Activated naive CD4-positive, alpha-beta T cell treated with anti-CD3 and anti-CD28 coated beads, Interleukin-2, amount 50 U/mL, for 24 hours (primary cell): ENCODE results near the gene EPGN.

Experiments used
- H3K27ac Mint-ChIP-seq: one replicate; pipeline ENCODE4 v1.8.0; 2021; ENCODE audit warnings: mild to moderate bottlenecking, mixed read lengths
- H3K27me3 Mint-ChIP-seq: one replicate; pipeline ENCODE4 v1.8.0; 2021; ENCODE audit warnings: mixed read lengths
- H3K36me3 Mint-ChIP-seq: one replicate; pipeline ENCODE4 v1.8.0; 2021; ENCODE audit warnings: mixed read lengths
- H3K4me1 Mint-ChIP-seq: one replicate; pipeline ENCODE4 v1.8.0; 2021; ENCODE audit warnings: mixed read lengths
- H3K4me3 Mint-ChIP-seq: one replicate; pipeline ENCODE4 v1.8.0; 2021; ENCODE audit warnings: mild to moderate bottlenecking, mixed read lengths
- H3K9me3 Mint-ChIP-seq: one replicate; pipeline ENCODE4 v1.8.0; 2021; ENCODE audit warnings: mixed read lengths

EPGN gene

GRCh38 chr4:74308215-74308614 lies at the start of gene EPGN:
TSS of gene EPGN (plus strand) at chr4:74308470. CDS start at chr4:74308534, 64 bp downstream.
- H3K27ac Mint-ChIP-seq = no peak within 1 kb of the TSS
- peaks cover 15% of the 10 kb centered on the region for H3K4me1 Mint-ChIP-seq
- H3K36me3 Mint-ChIP-seq = no peaks in the 10 kb centered on the region
- H3K9me3 Mint-ChIP-seq = no peaks in the 10 kb centered on the region
- H3K27me3 Mint-ChIP-seq = no peaks in the 10 kb centered on the region
- H3K4me3 Mint-ChIP-seq = peak within 1 kb of the TSS; percentile 12

GRCh38 chr4:74258963-74259362 lies 49.3 kb upstream of the EPGN start:
- H3K27me3 Mint-ChIP-seq = no peaks in the 10 kb centered on the region
- no peaks in the 10 kb centered on the region for H3K36me3 Mint-ChIP-seq
- no peaks in the 10 kb centered on the region for H3K9me3 Mint-ChIP-seq
- no peak overlapping the region for H3K4me3 Mint-ChIP-seq
- H3K27ac Mint-ChIP-seq = no peak overlapping the region
- H3K4me1 Mint-ChIP-seq = no peaks in the 10 kb centered on the region

- Mint-ChIP-seq H3K4me1 (no peaks in the 10 kb centered on the region), H3K4me3 (no peak overlapping the region), H3K9me3 (no peaks in the 10 kb centered on the region), H3K27me3 (no peaks in the 10 kb centered on the region), H3K36me3 (no peaks in the 10 kb centered on the region), H3K27ac (no peak overlapping the region)
These were observed 48.2 kb upstream of the EPGN start for GRCh38 chr4:74260036-74260435.

- no peak overlapping the region for H3K27ac Mint-ChIP-seq
- H3K4me1 Mint-ChIP-seq = no peaks in the 10 kb centered on the region
- H3K27me3 Mint-ChIP-seq = no peaks in the 10 kb centered on the region
- H3K9me3 Mint-ChIP-seq = no peaks in the 10 kb centered on the region
- H3K4me3 Mint-ChIP-seq = no peak overlapping the region
- H3K36me3 Mint-ChIP-seq = no peaks in the 10 kb centered on the region
These were observed 45.7 kb upstream of the EPGN start for GRCh38 chr4:74262522-74262921.

- no peak overlapping the region for H3K27ac Mint-ChIP-seq
- no peaks in the 10 kb centered on the region for H3K27me3 Mint-ChIP-seq
- H3K4me1 Mint-ChIP-seq = peaks cover 4% of the 10 kb centered on the region
- no peaks in the 10 kb centered on the region for H3K36me3 Mint-ChIP-seq
- no peaks in the 10 kb centered on the region for H3K9me3 Mint-ChIP-seq
- H3K4me3 Mint-ChIP-seq = no peak overlapping the region
These were observed 44.7 kb upstream of the EPGN start for GRCh38 chr4:74263551-74263950.

GRCh38 chr4:74266081-74266480 lies 42.2 kb upstream of the EPGN start:
- H3K27ac Mint-ChIP-seq = no peak overlapping the region
- peaks cover 4% of the 10 kb centered on the region for H3K4me1 Mint-ChIP-seq
- no peaks in the 10 kb centered on the region for H3K9me3 Mint-ChIP-seq
- no peaks in the 10 kb centered on the region for H3K27me3 Mint-ChIP-seq
- H3K4me3 Mint-ChIP-seq = no peak overlapping the region
- H3K36me3 Mint-ChIP-seq = peaks cover 2% of the 10 kb centered on the region

GRCh38 chr4:74267998-74268606 lies 40.2 kb upstream of the EPGN start:
- peaks cover 4% of the 10 kb centered on the region for H3K4me1 Mint-ChIP-seq
- no peaks in the 10 kb centered on the region for H3K27me3 Mint-ChIP-seq
- H3K4me3 Mint-ChIP-seq = no peak overlapping the region
- H3K27ac Mint-ChIP-seq = no peak overlapping the region
- no peaks in the 10 kb centered on the region for H3K9me3 Mint-ChIP-seq
- peaks cover 2% of the 10 kb centered on the region for H3K36me3 Mint-ChIP-seq

- peaks cover 2% of the 10 kb centered on the region for H3K36me3 Mint-ChIP-seq
- no peaks in the 10 kb centered on the region for H3K9me3 Mint-ChIP-seq
- H3K4me1 Mint-ChIP-seq = peaks cover 4% of the 10 kb centered on the region
- no peak overlapping the region for H3K27ac Mint-ChIP-seq
- no peaks in the 10 kb centered on the region for H3K27me3 Mint-ChIP-seq
- H3K4me3 Mint-ChIP-seq = no peak overlapping the region
These were observed 39.6 kb upstream of the EPGN start for GRCh38 chr4:74268643-74269042.

GRCh38 chr4:74278490-74278889 lies 29.8 kb upstream of the EPGN start:
- H3K4me3 Mint-ChIP-seq = no peak overlapping the region
- no peaks in the 10 kb centered on the region for H3K27me3 Mint-ChIP-seq
- H3K27ac Mint-ChIP-seq = no peak overlapping the region
- H3K9me3 Mint-ChIP-seq = no peaks in the 10 kb centered on the region
- no peaks in the 10 kb centered on the region for H3K4me1 Mint-ChIP-seq
- H3K36me3 Mint-ChIP-seq = peaks cover 3% of the 10 kb centered on the region

- no peak overlapping the region for H3K27ac Mint-ChIP-seq
- H3K9me3 Mint-ChIP-seq = no peaks in the 10 kb centered on the region
- H3K27me3 Mint-ChIP-seq = no peaks in the 10 kb centered on the region
- H3K4me1 Mint-ChIP-seq = no peaks in the 10 kb centered on the region
- H3K4me3 Mint-ChIP-seq = no peak overlapping the region
- H3K36me3 Mint-ChIP-seq = peaks cover 5% of the 10 kb centered on the region
These were observed 28.6 kb upstream of the EPGN start for GRCh38 chr4:74279716-74280115.

- H3K36me3 Mint-ChIP-seq = peaks cover 5% of the 10 kb centered on the region
- no peaks in the 10 kb centered on the region for H3K4me1 Mint-ChIP-seq
- no peak overlapping the region for H3K4me3 Mint-ChIP-seq
- H3K27me3 Mint-ChIP-seq = no peaks in the 10 kb centered on the region
- no peaks in the 10 kb centered on the region for H3K9me3 Mint-ChIP-seq
- H3K27ac Mint-ChIP-seq = no peak overlapping the region
These were observed 25.3 kb upstream of the EPGN start for GRCh38 chr4:74282926-74283325.

GRCh38 chr4:74283614-74284013 lies 24.7 kb upstream of the EPGN start:
- Mint-ChIP-seq H3K27ac (no peak overlapping the region), H3K27me3 (no peaks in the 10 kb centered on the region), H3K36me3 (peaks cover 5% of the 10 kb centered on the region), H3K4me1 (no peaks in the 10 kb centered on the region), H3K4me3 (no peak overlapping the region), H3K9me3 (no peaks in the 10 kb centered on the region)

GRCh38 chr4:74284053-74284452 lies 24.2 kb upstream of the EPGN start:
- no peaks in the 10 kb centered on the region for H3K27me3 Mint-ChIP-seq
- no peaks in the 10 kb centered on the region for H3K4me1 Mint-ChIP-seq
- H3K9me3 Mint-ChIP-seq = no peaks in the 10 kb centered on the region
- peaks cover 6% of the 10 kb centered on the region for H3K36me3 Mint-ChIP-seq
- H3K4me3 Mint-ChIP-seq = no peak overlapping the region
- H3K27ac Mint-ChIP-seq = no peak overlapping the region

- Mint-ChIP-seq H3K27ac (no peak overlapping the region), H3K9me3 (no peaks in the 10 kb centered on the region), H3K4me1 (no peaks in the 10 kb centered on the region), H3K27me3 (no peaks in the 10 kb centered on the region), H3K36me3 (peaks cover 6% of the 10 kb centered on the region), H3K4me3 (no peak overlapping the region)
These were observed 21.1 kb upstream of the EPGN start for GRCh38 chr4:74287164-74287563.

- H3K27ac Mint-ChIP-seq = no peak overlapping the region
- no peaks in the 10 kb centered on the region for H3K27me3 Mint-ChIP-seq
- H3K36me3 Mint-ChIP-seq = peaks cover 6% of the 10 kb centered on the region
- no peaks in the 10 kb centered on the region for H3K4me1 Mint-ChIP-seq
- H3K4me3 Mint-ChIP-seq = no peak overlapping the region
- H3K9me3 Mint-ChIP-seq = no peaks in the 10 kb centered on the region
These were observed 20.5 kb upstream of the EPGN start for GRCh38 chr4:74287791-74288190.

GRCh38 chr4:74291471-74291870 lies 16.8 kb upstream of the EPGN start:
- Mint-ChIP-seq H3K27ac (no peak overlapping the region), H3K4me3 (no peak overlapping the region), H3K27me3 (no peaks in the 10 kb centered on the region), H3K36me3 (peaks cover 4% of the 10 kb centered on the region), H3K9me3 (no peaks in the 10 kb centered on the region), H3K4me1 (no peaks in the 10 kb centered on the region)
